Gastroesophageal sphincter (tissue), 3 donors: Measurements from ENCODE around the gene CLECL1.

Experiments used
- CTCF ChIP-seq, 4 experiments: fragments of 200-600 bp in 2 of 4; fragments of 450-650 bp in 2 of 4; sonication (generic) in 1 of 4; IDR thresholded peaks; one replicate each; pipeline ENCODE4 v1.5.1; 2017 to 2019; ENCODE audit warnings: antibody characterized with exemption in 4 of 4, mild to moderate bottlenecking in 2 of 4, moderate library complexity in 2 of 4
- POLR2A ChIP-seq, 2 donors: fragments of 450-650 bp; IDR thresholded peaks; one replicate each; pipeline ENCODE4 v1.6.1; 2017; ENCODE audit warnings: antibody characterized with exemption in 2 of 2, mild to moderate bottlenecking in 2 of 2, moderate library complexity in 1 of 2

GRCh38 chr12:9694241-9694640, 38.7 kb downstream of the CLECL1 start:
- TF ChIP-seq POLR2A (IDR thresholded peaks at IDR 0.05) = no peak
- no peak for TF ChIP-seq CTCF (IDR thresholded peaks at IDR 0.05)
